HFFc6 (cell line): Measurements from ENCODE around the gene SH3PXD2A. TPM values are rescaled to one million over a fixed set of nuclear protein-coding genes. Genes with fewer than 3 reads are reported as not detected.

Experiments
- DNase-seq: peaks from one replicate; pipeline ENCODE4 v3.0.0-alpha.2; 2018
- H3K27ac Mint-ChIP-seq: 2 replicates; pipeline ENCODE4 v1.8.0; 2020; ENCODE audit warnings: mild to moderate bottlenecking, mixed read lengths
- H3K27me3 Mint-ChIP-seq: 2 replicates; pipeline ENCODE4 v1.8.0; 2021; ENCODE audit warnings: mild to moderate bottlenecking, moderate library complexity, mixed read lengths; ENCODE audit not compliant: insufficient read depth
- H3K36me3 Mint-ChIP-seq: 2 replicates; pipeline ENCODE4 v1.8.0; 2021; ENCODE audit warnings: low read depth, mixed read lengths
- H3K4me1 Mint-ChIP-seq: 2 replicates; pipeline ENCODE4 v1.8.0; 2020; ENCODE audit warnings: low read depth, mixed read lengths
- H3K4me3 Mint-ChIP-seq: 2 replicates; pipeline ENCODE4 v1.8.0; 2020; ENCODE audit warnings: mild to moderate bottlenecking, moderate library complexity, mixed read lengths
- H3K9me3 Mint-ChIP-seq: 2 replicates; pipeline ENCODE4 v1.8.0; 2020; ENCODE audit warnings: mild to moderate bottlenecking, mixed read lengths
- CTCF ChIP-seq: fragments of 200-600 bp; sonication (generic); IDR thresholded peaks from 2 replicates; pipeline ENCODE4 v1.5.0; 2021; ENCODE audit warnings: antibody characterized with exemption, mild to moderate bottlenecking
- total RNA-seq, 6 experiments: library from RNA; stranded (reverse); fragmentation: NEBNext Ultra II Directional; extraction: Animal tissue kit (Norgen Biotek cat#: 25700); gene quantifications; 2 replicates in 1 of 6; 3 replicates in 5 of 6; pipeline ENCODE4 v1.2.3, GENCODE V29; 2021

SH3PXD2A gene
- total RNA-seq, 6 experiments from 2014 or later, result 75.5 to 113 (median 81.1) TPM

GRCh38 chr10:103839872-103840739 is 15.3 kb downstream of the SH3PXD2A start:
- TF ChIP-seq CTCF, result no peak
- Mint-ChIP-seq H3K4me1 (peaks cover 53% of the 10 kb centered on the region), H3K36me3 (peaks cover 4% of the 10 kb centered on the region; the same call in 1 of the 2 replicates), H3K27me3 (peaks cover 2% of the 10 kb centered on the region; the same call in 1 of the 2 replicates), H3K9me3 (no peaks in the 10 kb centered on the region), H3K27ac (no peak overlapping the region), H3K4me3 (no peak overlapping the region)
- no peak for DNase-seq

GRCh38 chr10:103839519-103839871 is 15.9 kb downstream of the SH3PXD2A start:
- TF ChIP-seq CTCF, result no peak
- no peak overlapping the region for H3K4me3 Mint-ChIP-seq
- no peak overlapping the region for H3K27ac Mint-ChIP-seq
- DNase-seq, result no peak
- H3K36me3 Mint-ChIP-seq, result peaks cover 4% of the 10 kb centered on the region; the same call in 1 of the 2 replicates
- H3K9me3 Mint-ChIP-seq, result no peaks in the 10 kb centered on the region
- peaks cover 2% of the 10 kb centered on the region; the same call in 1 of the 2 replicates for H3K27me3 Mint-ChIP-seq
- H3K4me1 Mint-ChIP-seq, result peaks cover 48% of the 10 kb centered on the region

GRCh38 chr10:103838862-103839518 is 16.4 kb downstream of the SH3PXD2A start:
- no peak overlapping the region for H3K27ac Mint-ChIP-seq

GRCh38 chr10:103838070-103838395 is 17.3 kb downstream of the SH3PXD2A start:
- Mint-ChIP-seq H3K4me1 (peaks cover 42% of the 10 kb centered on the region), H3K27ac (no peak overlapping the region), H3K9me3 (no peaks in the 10 kb centered on the region), H3K36me3 (peaks cover 4% of the 10 kb centered on the region; the same call in 1 of the 2 replicates), H3K4me3 (no peak overlapping the region), H3K27me3 (no peaks in the 10 kb centered on the region)
- TF ChIP-seq CTCF, result no peak
- DNase-seq, result no peak

More at GRCh38 chr10:103838862-103839518, 16.4 kb downstream of the SH3PXD2A start:
- Mint-ChIP-seq H3K4me1 (peaks cover 46% of the 10 kb centered on the region), H3K36me3 (peaks cover 4% of the 10 kb centered on the region; the same call in 1 of the 2 replicates), H3K27me3 (peaks cover 2% of the 10 kb centered on the region; the same call in 1 of the 2 replicates), H3K4me3 (no peak overlapping the region; the same call in 1 of the 2 replicates), H3K9me3 (no peaks in the 10 kb centered on the region)
- no peak for TF ChIP-seq CTCF
- DNase-seq, result no peak

GRCh38 chr10:103837370-103838069 is 17.9 kb downstream of the SH3PXD2A start:
- H3K9me3 Mint-ChIP-seq, result no peaks in the 10 kb centered on the region
- no peak overlapping the region for H3K27ac Mint-ChIP-seq
- H3K27me3 Mint-ChIP-seq, result no peaks in the 10 kb centered on the region
- no peak overlapping the region for H3K4me3 Mint-ChIP-seq
- no peak for DNase-seq
- peaks cover 2% of the 10 kb centered on the region; the same call in 1 of the 2 replicates for H3K36me3 Mint-ChIP-seq
- no peak for TF ChIP-seq CTCF
- peaks cover 37% of the 10 kb centered on the region for H3K4me1 Mint-ChIP-seq
